ENCODE data around the gene FEZF2. TPM values are rescaled to one million over a fixed set of nuclear protein-coding genes. Genes with fewer than 3 reads are reported as not detected.

Gene FEZF2
- total and polyA plus RNA-seq, 4 donors = not detected

DNA sequence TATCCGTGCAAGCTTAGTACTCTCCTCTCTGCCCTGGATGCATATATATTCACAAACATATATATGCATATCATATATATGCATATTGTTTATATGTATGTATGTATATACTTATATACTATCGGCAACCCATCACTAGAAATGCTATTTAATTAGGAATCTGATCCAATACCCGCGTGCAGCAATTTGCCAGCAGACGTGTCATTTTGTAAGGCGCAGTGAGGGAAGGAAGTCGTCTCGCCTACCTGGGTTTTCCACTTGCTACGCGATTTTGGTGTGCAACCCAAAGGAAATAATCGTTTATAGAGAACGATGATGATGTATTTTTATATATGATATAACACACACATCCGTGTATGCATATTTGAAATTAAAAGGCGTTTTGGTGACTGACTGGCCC, 5.6 kb upstream of the FEZF2 start:
- Histone ChIP-seq H3K4me3 (no peak overlapping the region), H3K27me3 (ENCODE audit: control insufficient read depth in 3 of 3, insufficient read depth in 3 of 3, low read length in 2 of 3) (peaks cover 22 to 94% (median 86%) of the 10 kb centered on the region in 3 donors), H3K4me1 (ENCODE audit: control insufficient read depth in 5 of 5, insufficient read depth in 5 of 5, low read length in 5 of 5) (peaks cover 0 to 12% (median 0%) of the 10 kb centered on the region in 5 donors), H3K27ac (ENCODE audit: low read depth in 1 of 2, low read length in 1 of 2) (no peak overlapping the region), H3K9me3 (ENCODE audit: control insufficient read depth in 4 of 4, insufficient read depth in 3 of 4, low read length in 3 of 4) (peaks cover 0 to 4% (median 0%) of the 10 kb centered on the region in 4 donors), H3K9ac (ENCODE audit: insufficient read depth in 1 of 2, low read length in 2 of 2) (no peak overlapping the region), H3K36me3 (ENCODE audit: control insufficient read depth in 4 of 4, insufficient read depth in 4 of 4, low read length in 4 of 4) (no peaks in the 10 kb centered on the region)
- no peak for DNase-seq
- ATAC-seq (ENCODE audit: insufficient read depth, low FRiP score) = no peak
- no peak for TF ChIP-seq CTCF (IDR thresholded peaks at IDR 0.05; ENCODE audit: control extremely low read depth, extremely low read depth)
- 5% methylated on average over 14 of the region's 14 CpGs for WGBS, 2 donors

GRCh38 chr3:62378311-62378789, 5.0 kb upstream of the FEZF2 start:
- no peak for ATAC-seq (ENCODE audit: insufficient read depth, low FRiP score)
- Histone ChIP-seq H3K9ac (ENCODE audit: insufficient read depth in 1 of 2, low read length in 2 of 2) (no peak overlapping the region), H3K36me3 (ENCODE audit: control insufficient read depth in 4 of 4, insufficient read depth in 4 of 4, low read length in 4 of 4) (no peaks in the 10 kb centered on the region), H3K27me3 (ENCODE audit: control insufficient read depth in 3 of 3, insufficient read depth in 3 of 3, low read length in 2 of 3) (peaks cover 26 to 95% (median 90%) of the 10 kb centered on the region in 3 donors), H3K9me3 (ENCODE audit: control insufficient read depth in 4 of 4, insufficient read depth in 3 of 4, low read length in 3 of 4) (peaks cover 0 to 4% (median 0%) of the 10 kb centered on the region in 4 donors), H3K27ac (ENCODE audit: low read depth in 1 of 2, low read length in 1 of 2) (no peak overlapping the region), H3K4me3 (no peak overlapping the region), H3K4me1 (ENCODE audit: control insufficient read depth in 5 of 5, insufficient read depth in 5 of 5, low read length in 5 of 5) (peaks cover 0 to 16% (median 0%) of the 10 kb centered on the region in 5 donors)
- TF ChIP-seq CTCF (IDR thresholded peaks at IDR 0.05; ENCODE audit: control extremely low read depth, extremely low read depth) = no peak
- DNase-seq = no peak
- 5% methylated on average over 29 of the region's 29 CpGs for WGBS, 2 donors

DNA sequence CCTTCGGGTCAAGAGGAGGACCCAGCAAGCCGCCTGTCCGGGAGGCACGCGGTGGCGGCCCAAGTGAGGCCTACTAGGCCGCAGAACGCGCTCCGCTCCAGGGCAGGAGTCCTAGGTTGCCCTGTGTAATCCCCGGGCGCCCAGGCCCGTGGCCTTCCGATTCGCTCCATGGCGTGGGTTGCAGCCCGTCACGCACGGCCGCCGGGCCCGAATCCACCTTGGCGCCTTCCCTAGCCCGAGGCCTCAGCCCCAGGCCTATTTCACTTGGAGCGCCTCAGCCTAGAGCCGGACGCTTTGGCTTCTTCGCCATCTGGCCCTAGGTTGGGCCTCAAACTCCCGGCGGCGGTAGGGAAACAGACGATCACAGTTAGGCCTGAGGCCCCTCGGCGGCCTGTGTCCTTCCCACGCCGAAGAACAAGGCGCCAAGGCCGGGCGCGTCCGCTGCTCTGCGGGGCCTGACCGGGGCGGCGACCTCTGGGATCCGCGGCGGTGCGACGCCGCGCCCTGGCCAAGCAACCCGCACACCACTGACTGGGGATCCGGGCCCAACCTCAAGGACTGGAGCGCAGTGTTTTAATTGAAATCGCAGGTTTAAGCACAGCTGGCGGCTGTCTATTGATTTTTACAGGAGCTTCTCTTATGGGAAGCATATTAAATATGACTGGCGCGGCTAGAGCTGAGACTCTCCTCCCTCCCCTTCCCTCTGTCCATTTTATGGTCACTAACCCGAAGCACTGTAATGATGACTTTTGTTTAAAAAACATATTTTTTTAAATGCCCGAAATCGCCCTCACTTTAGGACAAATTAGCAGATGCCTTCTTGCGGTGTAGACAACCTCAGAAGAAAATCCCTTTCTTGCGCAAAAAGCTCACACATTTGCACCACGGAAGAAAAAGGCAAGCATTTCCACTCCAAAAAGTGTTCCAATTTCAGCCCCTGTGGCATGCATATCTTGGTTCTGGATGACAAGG, 3.8 kb upstream of the FEZF2 start:
- TF ChIP-seq CTCF (IDR thresholded peaks at IDR 0.05; ENCODE audit: control extremely low read depth, extremely low read depth) = no peak
- Histone ChIP-seq H3K9me3 (ENCODE audit: control insufficient read depth in 4 of 4, insufficient read depth in 3 of 4, low read length in 3 of 4) (peaks cover 0 to 7% (median 0%) of the 10 kb centered on the region in 4 donors), H3K27me3 (ENCODE audit: control insufficient read depth in 3 of 3, insufficient read depth in 3 of 3, low read length in 2 of 3) (peaks cover 33 to 97% (median 87%) of the 10 kb centered on the region in 3 donors), H3K9ac (ENCODE audit: insufficient read depth in 1 of 2, low read length in 2 of 2) (no peak overlapping the region), H3K27ac (ENCODE audit: low read depth in 1 of 2, low read length in 1 of 2) (no peak overlapping the region), H3K4me1 (ENCODE audit: control insufficient read depth in 5 of 5, insufficient read depth in 5 of 5, low read length in 5 of 5) (peaks cover 0 to 16% (median 0%) of the 10 kb centered on the region in 5 donors), H3K4me3 (no peak overlapping the region), H3K36me3 (ENCODE audit: control insufficient read depth in 4 of 4, insufficient read depth in 4 of 4, low read length in 4 of 4) (no peaks in the 10 kb centered on the region)
- ATAC-seq (ENCODE audit: insufficient read depth, low FRiP score) = no peak
- DNase-seq = no peak
- WGBS, 2 donors = 15 to 19% methylated on average over 65 of the region's 65 CpGs

All from lung (tissue), 12 donors.